Epithelial cell of proximal tubule (primary cell): ENCODE data around the gene TAS2R39. TPM values are rescaled to one million over a fixed set of nuclear protein-coding genes. Genes with fewer than 3 reads are reported as not detected.

ENCODE experiments used
- DNase-seq: peaks from one replicate; pipeline ENCODE4 v3.0.0-alpha.2; 2011; ENCODE audit warnings: low read depth
- H3K4me3 ChIP-seq: 2 replicates; pipeline ENCODE4 v1.5.1; 2011; ENCODE audit warnings: low read depth, mild to moderate bottlenecking, low read length
- total RNA-seq: library from RNA; depleted of rRNA; stranded (reverse); fragments of >200 nt; gene quantifications from 2 replicates; pipeline ENCODE4 v1.2.3, GENCODE V29; 2015
- TF ChIP-seq, protein P1 (sequence below): conservative IDR thresholded peaks from 2 replicates; pipeline ENCODE4 v1.5.1; 2012; ENCODE audit warnings: low read depth, mild to moderate bottlenecking, low read length

TAS2R39 gene
- total RNA-seq, 1 donor from 2014 or later: not detected

DNA sequence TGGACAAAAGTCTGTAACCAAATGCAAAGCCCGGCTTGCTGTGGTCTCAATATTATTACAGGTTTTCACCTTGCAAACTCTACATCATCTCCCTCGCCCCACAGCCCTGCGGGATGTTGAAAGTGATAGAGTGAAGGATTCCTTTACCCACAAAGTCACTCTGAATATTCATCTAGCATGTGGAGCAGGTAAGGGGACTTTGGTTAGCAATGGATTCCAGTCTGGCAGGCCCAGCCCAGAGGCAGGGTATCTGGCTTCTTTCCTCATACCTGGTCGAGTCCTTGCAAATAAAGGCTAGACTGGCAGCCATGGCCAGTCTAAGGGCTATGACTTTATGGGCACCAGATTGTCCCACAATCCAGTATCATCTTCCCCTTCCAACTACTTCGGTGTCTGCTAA lies 41.8 kb downstream of the TAS2R39 start:
- no peak for DNase-seq
- H3K4me3 ChIP-seq: no peak overlapping the region
- TF ChIP-seq, protein P1, sequence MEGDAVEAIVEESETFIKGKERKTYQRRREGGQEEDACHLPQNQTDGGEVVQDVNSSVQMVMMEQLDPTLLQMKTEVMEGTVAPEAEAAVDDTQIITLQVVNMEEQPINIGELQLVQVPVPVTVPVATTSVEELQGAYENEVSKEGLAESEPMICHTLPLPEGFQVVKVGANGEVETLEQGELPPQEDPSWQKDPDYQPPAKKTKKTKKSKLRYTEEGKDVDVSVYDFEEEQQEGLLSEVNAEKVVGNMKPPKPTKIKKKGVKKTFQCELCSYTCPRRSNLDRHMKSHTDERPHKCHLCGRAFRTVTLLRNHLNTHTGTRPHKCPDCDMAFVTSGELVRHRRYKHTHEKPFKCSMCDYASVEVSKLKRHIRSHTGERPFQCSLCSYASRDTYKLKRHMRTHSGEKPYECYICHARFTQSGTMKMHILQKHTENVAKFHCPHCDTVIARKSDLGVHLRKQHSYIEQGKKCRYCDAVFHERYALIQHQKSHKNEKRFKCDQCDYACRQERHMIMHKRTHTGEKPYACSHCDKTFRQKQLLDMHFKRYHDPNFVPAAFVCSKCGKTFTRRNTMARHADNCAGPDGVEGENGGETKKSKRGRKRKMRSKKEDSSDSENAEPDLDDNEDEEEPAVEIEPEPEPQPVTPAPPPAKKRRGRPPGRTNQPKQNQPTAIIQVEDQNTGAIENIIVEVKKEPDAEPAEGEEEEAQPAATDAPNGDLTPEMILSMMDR: no peak

DNA sequence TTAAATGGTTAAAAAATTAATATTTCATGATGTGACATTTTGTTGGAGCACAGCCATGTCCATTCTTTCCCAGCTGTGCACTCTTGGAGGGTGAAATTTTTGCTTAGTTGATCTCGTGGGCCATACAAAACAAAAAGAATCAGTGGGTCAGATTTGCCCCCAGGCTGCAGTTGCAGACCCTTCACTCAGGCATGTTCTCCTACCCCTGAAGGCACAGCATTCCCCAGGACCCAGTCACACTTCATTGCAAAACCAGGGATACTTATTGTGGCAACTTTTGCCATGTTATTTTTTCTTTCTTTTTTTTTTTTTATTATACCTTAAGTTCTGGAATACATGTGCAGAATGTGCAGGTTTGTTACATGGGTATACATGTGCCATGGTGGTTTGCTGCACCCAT lies 44.6 kb downstream of the TAS2R39 start:
- no peak overlapping the region for H3K4me3 ChIP-seq
- TF ChIP-seq, protein P1: no peak
- DNase-seq: no peak

DNA sequence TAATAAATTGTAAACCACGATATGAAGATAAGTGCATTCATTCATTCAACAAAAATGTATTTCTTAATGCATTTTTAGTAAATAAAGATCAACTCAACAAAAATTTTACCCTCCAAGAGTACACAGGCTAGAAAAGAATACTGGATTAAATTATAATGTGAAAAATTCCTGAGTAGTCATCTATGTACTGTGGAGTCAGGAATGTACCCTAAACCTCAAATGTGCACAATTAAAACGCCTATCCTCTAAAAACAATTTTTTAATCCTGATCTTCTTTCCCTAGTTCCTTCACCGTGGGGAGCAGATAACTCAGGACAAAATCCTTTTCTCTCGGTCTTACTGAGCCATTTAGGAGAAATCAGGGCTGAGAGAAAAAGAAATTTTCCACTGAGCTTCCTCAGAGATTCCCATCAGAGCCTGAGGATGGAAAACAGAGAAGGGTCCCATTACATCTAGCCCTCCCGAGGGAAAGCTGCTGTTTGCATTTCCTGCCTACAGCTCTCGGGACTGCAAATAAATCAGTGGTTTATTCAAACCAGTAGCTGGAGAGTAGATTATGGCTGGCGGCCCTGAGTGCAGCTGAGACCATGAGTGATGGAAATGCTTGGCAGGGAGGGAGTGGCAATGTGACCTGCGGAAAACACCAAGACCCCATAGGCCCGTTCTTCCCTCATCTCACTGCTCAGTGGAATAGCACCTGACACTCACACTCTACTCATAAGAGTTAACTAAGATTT lies 46.0 kb downstream of the TAS2R39 start:
- no peak overlapping the region for H3K4me3 ChIP-seq
- DNase-seq: no peak
- TF ChIP-seq, protein P1: no peak

DNA sequence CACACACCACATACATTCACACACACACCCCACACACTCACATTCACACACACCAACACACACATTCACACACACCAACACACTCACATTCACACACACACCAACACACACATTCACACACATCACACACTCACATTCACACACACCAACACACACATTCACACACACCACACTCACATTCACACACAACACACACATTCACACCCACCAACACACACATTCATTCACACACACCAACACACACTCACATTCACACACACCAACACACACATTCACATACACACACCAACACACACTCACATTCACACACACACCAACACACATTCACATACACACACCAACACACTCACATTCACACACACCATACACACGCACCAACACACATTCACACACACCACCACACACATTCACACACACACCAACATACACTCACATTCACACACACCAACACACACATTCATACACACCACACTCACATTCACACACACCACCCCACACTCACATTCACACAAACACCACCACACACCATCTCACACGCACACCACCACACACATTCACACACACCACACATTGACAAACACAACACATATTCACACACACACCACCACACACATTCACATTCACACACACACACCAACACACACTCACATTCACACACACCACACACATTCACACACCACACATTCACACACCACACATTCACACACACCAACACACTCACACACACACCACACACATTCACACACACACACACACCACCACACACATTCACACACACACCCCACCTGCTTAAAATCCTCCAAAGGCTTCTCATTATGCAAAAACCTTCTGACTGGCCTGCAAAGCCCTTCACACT lies 47.6 kb downstream of the TAS2R39 start:
- TF ChIP-seq, protein P1: no peak
- H3K4me3 ChIP-seq: no peak overlapping the region
- no peak for DNase-seq

Other genes with a start within 250 kb of the TAS2R39 start
- not detected in 2 replicates for gene TRPV5, start 249.7 kb upstream of the TAS2R39 start, total RNA-seq
- not detected in 2 replicates for gene LLCFC1, start 243.9 kb upstream of the TAS2R39 start, total RNA-seq
- gene KEL, start 221.1 kb upstream of the TAS2R39 start, total RNA-seq: 0.12 TPM in 1 of 2 replicates, not detected in the other
- gene OR9A2, start 156.3 kb upstream of the TAS2R39 start, total RNA-seq: 0.17 TPM in 1 of 2 replicates, not detected in the other
- not detected in 2 replicates for gene OR6V1, start 131.1 kb upstream of the TAS2R39 start, total RNA-seq
- not detected in 2 replicates for gene PIP, start 51.3 kb upstream of the TAS2R39 start, total RNA-seq
- not detected in 2 replicates for gene TAS2R40, start 38.6 kb downstream of the TAS2R39 start, total RNA-seq
- 95.1 and 141 TPM in 2 replicates for gene GSTK1, start 80.0 kb downstream of the TAS2R39 start, total RNA-seq
- 14.5 and 30.9 TPM in 2 replicates for gene TMEM139, start 101.5 kb downstream of the TAS2R39 start, total RNA-seq
- 17.8 and 18.7 TPM in 2 replicates for gene CASP2, start 104.9 kb downstream of the TAS2R39 start, total RNA-seq
- not detected in 2 replicates for gene CLCN1, start 132.7 kb downstream of the TAS2R39 start, total RNA-seq
- 0.29 and 1.5 TPM in 2 replicates for gene FAM131B, start 179.3 kb downstream of the TAS2R39 start, total RNA-seq
- gene ZYX, start 197.9 kb downstream of the TAS2R39 start, total RNA-seq: 117 and 152 TPM in 2 replicates
- 4.5 and 14.4 TPM in 2 replicates for gene EPHA1, start 225.4 kb downstream of the TAS2R39 start, total RNA-seq